Upper lobe of left lung (tissue), 4 donors: Measurements from ENCODE around the gene SDE2.

Source experiments
- POLR2A ChIP-seq, 4 donors: fragments of 450-650 bp; IDR thresholded peaks; one replicate each; pipeline ENCODE4 v1.5.1; 2016 to 2017; ENCODE audit warnings: antibody characterized with exemption in 4 of 4, mild to moderate bottlenecking in 2 of 4
- TF ChIP-seq, protein P1 (sequence below), 6 experiments: fragments of 450-650 bp in 4 of 6; fragments of 200-600 bp in 2 of 6; sonication (generic) in 2 of 6; IDR thresholded peaks; one replicate each; pipeline ENCODE4 v1.5.1; 2016 to 2019; ENCODE audit warnings: antibody characterized with exemption in 6 of 6

GRCh38 chr1:225946082-225946620 is 53.0 kb downstream of the SDE2 start:
- TF ChIP-seq, protein P1, sequence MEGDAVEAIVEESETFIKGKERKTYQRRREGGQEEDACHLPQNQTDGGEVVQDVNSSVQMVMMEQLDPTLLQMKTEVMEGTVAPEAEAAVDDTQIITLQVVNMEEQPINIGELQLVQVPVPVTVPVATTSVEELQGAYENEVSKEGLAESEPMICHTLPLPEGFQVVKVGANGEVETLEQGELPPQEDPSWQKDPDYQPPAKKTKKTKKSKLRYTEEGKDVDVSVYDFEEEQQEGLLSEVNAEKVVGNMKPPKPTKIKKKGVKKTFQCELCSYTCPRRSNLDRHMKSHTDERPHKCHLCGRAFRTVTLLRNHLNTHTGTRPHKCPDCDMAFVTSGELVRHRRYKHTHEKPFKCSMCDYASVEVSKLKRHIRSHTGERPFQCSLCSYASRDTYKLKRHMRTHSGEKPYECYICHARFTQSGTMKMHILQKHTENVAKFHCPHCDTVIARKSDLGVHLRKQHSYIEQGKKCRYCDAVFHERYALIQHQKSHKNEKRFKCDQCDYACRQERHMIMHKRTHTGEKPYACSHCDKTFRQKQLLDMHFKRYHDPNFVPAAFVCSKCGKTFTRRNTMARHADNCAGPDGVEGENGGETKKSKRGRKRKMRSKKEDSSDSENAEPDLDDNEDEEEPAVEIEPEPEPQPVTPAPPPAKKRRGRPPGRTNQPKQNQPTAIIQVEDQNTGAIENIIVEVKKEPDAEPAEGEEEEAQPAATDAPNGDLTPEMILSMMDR (IDR thresholded peaks at IDR 0.05), result no peak
- TF ChIP-seq POLR2A (IDR thresholded peaks at IDR 0.05), result no peak
